ENCODE measurements around the gene VILL.

DNA sequence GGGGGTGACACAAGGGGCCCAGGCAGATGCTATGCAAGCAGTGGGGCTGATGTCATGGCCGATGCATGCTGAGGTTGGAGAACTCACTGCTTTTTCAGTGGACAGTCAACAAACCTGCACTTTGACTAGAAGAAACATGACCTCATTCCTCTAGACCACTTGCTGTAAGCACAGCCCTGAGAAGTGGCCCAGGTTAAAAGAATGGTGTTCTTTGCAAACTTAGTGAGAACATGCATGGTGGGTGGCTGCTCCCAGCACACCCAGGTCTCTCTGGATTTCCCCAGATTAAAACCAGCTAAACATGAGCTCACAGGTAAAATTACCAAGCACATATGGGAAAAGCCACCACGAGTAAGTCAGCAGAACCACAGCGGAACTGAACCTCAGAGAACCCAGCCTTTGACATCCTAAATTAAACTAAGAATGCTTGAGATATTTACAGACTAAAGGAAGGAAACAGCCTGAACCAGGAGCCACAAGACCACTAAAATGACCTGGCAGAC is 64.0 kb downstream of the VILL start:
- TF ChIP-seq, protein P1, sequence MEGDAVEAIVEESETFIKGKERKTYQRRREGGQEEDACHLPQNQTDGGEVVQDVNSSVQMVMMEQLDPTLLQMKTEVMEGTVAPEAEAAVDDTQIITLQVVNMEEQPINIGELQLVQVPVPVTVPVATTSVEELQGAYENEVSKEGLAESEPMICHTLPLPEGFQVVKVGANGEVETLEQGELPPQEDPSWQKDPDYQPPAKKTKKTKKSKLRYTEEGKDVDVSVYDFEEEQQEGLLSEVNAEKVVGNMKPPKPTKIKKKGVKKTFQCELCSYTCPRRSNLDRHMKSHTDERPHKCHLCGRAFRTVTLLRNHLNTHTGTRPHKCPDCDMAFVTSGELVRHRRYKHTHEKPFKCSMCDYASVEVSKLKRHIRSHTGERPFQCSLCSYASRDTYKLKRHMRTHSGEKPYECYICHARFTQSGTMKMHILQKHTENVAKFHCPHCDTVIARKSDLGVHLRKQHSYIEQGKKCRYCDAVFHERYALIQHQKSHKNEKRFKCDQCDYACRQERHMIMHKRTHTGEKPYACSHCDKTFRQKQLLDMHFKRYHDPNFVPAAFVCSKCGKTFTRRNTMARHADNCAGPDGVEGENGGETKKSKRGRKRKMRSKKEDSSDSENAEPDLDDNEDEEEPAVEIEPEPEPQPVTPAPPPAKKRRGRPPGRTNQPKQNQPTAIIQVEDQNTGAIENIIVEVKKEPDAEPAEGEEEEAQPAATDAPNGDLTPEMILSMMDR (conservative IDR thresholded peaks at IDR 0.05 in 1 of 2, IDR thresholded peaks at IDR 0.05 in 1 of 2; ENCODE audit: low read depth in 1 of 2, low read length in 2 of 2) = no peak
- TF ChIP-seq EZH2 (IDR thresholded peaks at IDR 0.05; ENCODE audit: low read length, missing control alignments) = no peak

Measured in fibroblast of lung (primary cell).